Thymus (tissue), 11 donors: ENCODE measurements around the gene NFATC2. TPM values are rescaled to one million over a fixed set of nuclear protein-coding genes. Genes with fewer than 3 reads are reported as not detected.

Experiments
- DNase-seq, 9 donors: peaks; one replicate each; pipeline ENCODE4 v3.0.0-alpha.2; 2013; ENCODE audit warnings: low spot score in 9 of 9, low read depth in 6 of 9, missing footprints in 1 of 9
- H3K27ac ChIP-seq, 2 donors: one replicate each; pipeline ENCODE4 v1.5.1; 2013; ENCODE audit warnings: control low read depth in 1 of 2, low read depth in 1 of 2, low read length in 1 of 2, mild to moderate bottlenecking in 1 of 2, moderate library complexity in 1 of 2
- H3K27me3 ChIP-seq, 2 donors: one replicate each; pipeline ENCODE4 v1.5.1; 2013; ENCODE audit warnings: low read length in 1 of 2; ENCODE audit not compliant: control insufficient read depth in 2 of 2, insufficient read depth in 1 of 2
- H3K36me3 ChIP-seq, 2 donors: one replicate each; pipeline ENCODE4 v1.5.1; 2013; ENCODE audit warnings: low read length in 1 of 2, mild to moderate bottlenecking in 1 of 2, moderate library complexity in 1 of 2; ENCODE audit not compliant: control insufficient read depth in 2 of 2, insufficient read depth in 2 of 2
- H3K4me1 ChIP-seq, 2 donors: one replicate each; pipeline ENCODE4 v1.5.1; 2013; ENCODE audit warnings: low read length in 2 of 2; ENCODE audit not compliant: control insufficient read depth in 2 of 2, insufficient read depth in 2 of 2
- H3K4me3 ChIP-seq, 2 donors: one replicate each; pipeline ENCODE4 v1.5.1; 2013; ENCODE audit warnings: low read length in 2 of 2, control low read depth in 1 of 2, mild to moderate bottlenecking in 1 of 2
- H3K9me3 ChIP-seq, 2 donors: one replicate each; pipeline ENCODE4 v1.5.1; 2013; ENCODE audit warnings: low read length in 1 of 2, mild to moderate bottlenecking in 1 of 2; ENCODE audit not compliant: control insufficient read depth in 2 of 2, insufficient read depth in 1 of 2
- WGBS: extraction: QIAGEN DNeasy Blood & Tissue Kit; methylation state at CpG from one replicate; pipeline ENCODE4 v1.1.7; 2013; 5-methylcytosine and 5-hydroxymethylcytosine counted together
- polyA plus RNA-seq: library from polyadenylated mRNA; stranded (reverse); fragments of 200-250 nt; gene quantifications from one replicate; pipeline ENCODE4 v1.2.3, GENCODE V29; 2013
- total RNA-seq: library from RNA; stranded (reverse); fragments of 120-200 nt; gene quantifications from one replicate; pipeline ENCODE4 v1.2.4, GENCODE V29; 2013
- donor health status: healthy.

NFATC2 gene
- total and polyA plus RNA-seq, 2 donors, result 2.4 to 4.4 TPM

- Histone ChIP-seq H3K4me3 (no peak overlapping the region), H3K27ac (no peak overlapping the region), H3K4me1 (no peaks in the 10 kb centered on the region), H3K36me3 (no peaks in the 10 kb centered on the region), H3K9me3 (no peaks in the 10 kb centered on the region), H3K27me3 (no peaks in the 10 kb centered on the region)
- WGBS, result 89% methylated on average over 8 of the region's 8 CpGs
- no peak for DNase-seq
Observed at GRCh38 chr20:51375561-51375960, 167.0 kb downstream of the NFATC2 start.

GRCh38 chr20:51374961-51375360, 167.6 kb downstream of the NFATC2 start:
- no peaks in the 10 kb centered on the region for H3K27me3 ChIP-seq
- H3K9me3 ChIP-seq, result no peaks in the 10 kb centered on the region
- no peak overlapping the region for H3K4me3 ChIP-seq
- 93% methylated on average over 9 of the region's 9 CpGs for WGBS
- H3K27ac ChIP-seq, result no peak overlapping the region
- no peaks in the 10 kb centered on the region for H3K4me1 ChIP-seq
- H3K36me3 ChIP-seq, result no peaks in the 10 kb centered on the region
- DNase-seq, result no peak

- Histone ChIP-seq H3K27me3 (no peaks in the 10 kb centered on the region), H3K36me3 (no peaks in the 10 kb centered on the region), H3K4me3 (no peak overlapping the region), H3K27ac (no peak overlapping the region), H3K4me1 (no peaks in the 10 kb centered on the region), H3K9me3 (no peaks in the 10 kb centered on the region)
- DNase-seq, result no peak
- WGBS, result 95% methylated on average over 4 of the region's 4 CpGs
Observed at GRCh38 chr20:51374456-51374830, 168.1 kb downstream of the NFATC2 start.

GRCh38 chr20:51373713-51374455, 168.6 kb downstream of the NFATC2 start:
- H3K4me1 ChIP-seq, result no peaks in the 10 kb centered on the region
- no peak overlapping the region for H3K27ac ChIP-seq
- no peaks in the 10 kb centered on the region for H3K36me3 ChIP-seq
- no peak for DNase-seq
- no peaks in the 10 kb centered on the region for H3K9me3 ChIP-seq
- 87% methylated on average over 12 of the region's 12 CpGs for WGBS
- no peaks in the 10 kb centered on the region for H3K27me3 ChIP-seq
- no peak overlapping the region for H3K4me3 ChIP-seq

GRCh38 chr20:51372966-51373365, 169.6 kb downstream of the NFATC2 start:
- Histone ChIP-seq H3K4me3 (no peak overlapping the region), H3K9me3 (no peaks in the 10 kb centered on the region), H3K27ac (no peak overlapping the region), H3K4me1 (no peaks in the 10 kb centered on the region), H3K27me3 (no peaks in the 10 kb centered on the region), H3K36me3 (no peaks in the 10 kb centered on the region)
- DNase-seq, result no peak
- WGBS, result 81% methylated on average over 7 of the region's 7 CpGs

GRCh38 chr20:51372176-51372803, 170.2 kb downstream of the NFATC2 start:
- Histone ChIP-seq H3K27me3 (no peaks in the 10 kb centered on the region), H3K9me3 (no peaks in the 10 kb centered on the region), H3K4me1 (no peaks in the 10 kb centered on the region), H3K36me3 (no peaks in the 10 kb centered on the region), H3K27ac (no peak overlapping the region), H3K4me3 (no peak overlapping the region)
- DNase-seq, result peak in 4 of 9 donors; percentile 6 to 45 (median 34)
- 51% methylated on average over 13 of the region's 13 CpGs for WGBS

- H3K27me3 ChIP-seq, result no peaks in the 10 kb centered on the region
- WGBS, result 97% methylated on average over 4 of the region's 4 CpGs
- H3K4me1 ChIP-seq, result no peaks in the 10 kb centered on the region
Observed at GRCh38 chr20:51371720-51372119, 170.8 kb downstream of the NFATC2 start.

GRCh38 chr20:51369503-51369902, 173.0 kb downstream of the NFATC2 start:
- Histone ChIP-seq H3K27ac (no peak overlapping the region), H3K27me3 (no peaks in the 10 kb centered on the region), H3K36me3 (no peaks in the 10 kb centered on the region), H3K4me3 (no peak overlapping the region), H3K9me3 (no peaks in the 10 kb centered on the region), H3K4me1 (no peaks in the 10 kb centered on the region)
- no peak for DNase-seq
- 96% methylated on average over 11 of the region's 11 CpGs for whole genome bisulfite sequencing

More at GRCh38 chr20:51371720-51372119, 170.8 kb downstream of the NFATC2 start:
- H3K36me3 ChIP-seq, result no peaks in the 10 kb centered on the region
- no peak overlapping the region for H3K27ac ChIP-seq
- no peaks in the 10 kb centered on the region for H3K9me3 ChIP-seq
- no peak for DNase-seq
- H3K4me3 ChIP-seq, result no peak overlapping the region

- DNase-seq, result no peak
- no peaks in the 10 kb centered on the region for H3K27me3 ChIP-seq
- WGBS, result 94% methylated on average over 13 of the region's 13 CpGs
- H3K27ac ChIP-seq, result no peak overlapping the region
- H3K9me3 ChIP-seq, result no peaks in the 10 kb centered on the region
- H3K4me1 ChIP-seq, result no peaks in the 10 kb centered on the region
- no peaks in the 10 kb centered on the region for H3K36me3 ChIP-seq
- H3K4me3 ChIP-seq, result no peak overlapping the region
Observed at GRCh38 chr20:51368461-51369211, 173.9 kb downstream of the NFATC2 start.
